GM12874 (cell line): Measurements from ENCODE around the gene RUNX3.

Source experiments
- TF ChIP-seq, protein P1 (sequence below): IDR thresholded peaks from 2 replicates; pipeline ENCODE4 v1.5.1; 2011; ENCODE audit warnings: low read depth, mild to moderate bottlenecking, control low read depth, low read length, moderate library complexity; ENCODE audit not compliant: insufficient read depth

RUNX3 gene

GRCh38 chr1:24865168-24865567 lies 64.9 kb downstream of the RUNX3 start:
- TF ChIP-seq, protein P1, sequence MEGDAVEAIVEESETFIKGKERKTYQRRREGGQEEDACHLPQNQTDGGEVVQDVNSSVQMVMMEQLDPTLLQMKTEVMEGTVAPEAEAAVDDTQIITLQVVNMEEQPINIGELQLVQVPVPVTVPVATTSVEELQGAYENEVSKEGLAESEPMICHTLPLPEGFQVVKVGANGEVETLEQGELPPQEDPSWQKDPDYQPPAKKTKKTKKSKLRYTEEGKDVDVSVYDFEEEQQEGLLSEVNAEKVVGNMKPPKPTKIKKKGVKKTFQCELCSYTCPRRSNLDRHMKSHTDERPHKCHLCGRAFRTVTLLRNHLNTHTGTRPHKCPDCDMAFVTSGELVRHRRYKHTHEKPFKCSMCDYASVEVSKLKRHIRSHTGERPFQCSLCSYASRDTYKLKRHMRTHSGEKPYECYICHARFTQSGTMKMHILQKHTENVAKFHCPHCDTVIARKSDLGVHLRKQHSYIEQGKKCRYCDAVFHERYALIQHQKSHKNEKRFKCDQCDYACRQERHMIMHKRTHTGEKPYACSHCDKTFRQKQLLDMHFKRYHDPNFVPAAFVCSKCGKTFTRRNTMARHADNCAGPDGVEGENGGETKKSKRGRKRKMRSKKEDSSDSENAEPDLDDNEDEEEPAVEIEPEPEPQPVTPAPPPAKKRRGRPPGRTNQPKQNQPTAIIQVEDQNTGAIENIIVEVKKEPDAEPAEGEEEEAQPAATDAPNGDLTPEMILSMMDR: no peak

DNA sequence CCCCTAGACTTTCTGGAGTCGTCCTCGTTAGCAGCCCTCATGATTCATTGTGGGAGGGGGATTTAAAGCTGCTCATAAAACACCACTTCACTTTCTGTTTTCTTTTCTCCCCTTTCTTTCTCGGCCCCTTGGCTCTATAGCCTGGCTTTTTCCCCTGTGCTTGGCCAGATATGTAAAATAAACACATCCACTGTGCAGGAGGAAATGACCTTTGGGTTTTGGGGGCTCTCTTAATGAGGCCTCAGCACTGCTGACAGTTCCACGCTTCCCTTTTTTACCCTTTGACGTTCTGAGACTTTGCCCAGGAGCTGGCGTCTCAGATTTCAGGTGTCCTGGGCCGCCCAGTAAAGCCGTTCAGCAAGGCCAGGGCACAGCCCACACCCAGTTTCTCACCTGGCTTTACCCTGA lies 65.7 kb downstream of the RUNX3 start:
- TF ChIP-seq, protein P1: no peak

GRCh38 chr1:24862775-24863483 lies 67.1 kb downstream of the RUNX3 start:
- TF ChIP-seq, protein P1: no peak

- TF ChIP-seq, protein P1: no peak
Measured at GRCh38 chr1:24861821-24862727, 68.0 kb downstream of the RUNX3 start.

DNA sequence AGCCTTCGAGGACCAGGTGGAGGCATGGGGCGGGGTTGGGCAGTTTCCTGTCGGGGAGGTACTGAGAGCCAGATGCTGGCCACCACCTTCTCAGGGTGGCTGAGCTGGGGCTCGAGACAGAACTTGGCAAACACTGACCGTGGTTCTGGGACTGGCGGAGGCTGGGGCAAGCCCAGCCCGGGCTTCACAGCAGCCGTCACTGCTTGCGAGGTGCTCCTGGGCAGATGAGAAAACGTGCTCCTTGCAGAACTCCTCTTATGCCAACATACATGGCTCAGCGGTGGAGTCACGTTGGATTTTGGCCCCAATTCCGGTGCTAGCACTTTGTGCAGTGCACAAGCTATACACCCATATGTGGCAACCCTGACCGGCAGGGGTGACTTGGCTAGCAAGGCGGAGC lies 69.2 kb downstream of the RUNX3 start:
- TF ChIP-seq, protein P1: no peak

DNA sequence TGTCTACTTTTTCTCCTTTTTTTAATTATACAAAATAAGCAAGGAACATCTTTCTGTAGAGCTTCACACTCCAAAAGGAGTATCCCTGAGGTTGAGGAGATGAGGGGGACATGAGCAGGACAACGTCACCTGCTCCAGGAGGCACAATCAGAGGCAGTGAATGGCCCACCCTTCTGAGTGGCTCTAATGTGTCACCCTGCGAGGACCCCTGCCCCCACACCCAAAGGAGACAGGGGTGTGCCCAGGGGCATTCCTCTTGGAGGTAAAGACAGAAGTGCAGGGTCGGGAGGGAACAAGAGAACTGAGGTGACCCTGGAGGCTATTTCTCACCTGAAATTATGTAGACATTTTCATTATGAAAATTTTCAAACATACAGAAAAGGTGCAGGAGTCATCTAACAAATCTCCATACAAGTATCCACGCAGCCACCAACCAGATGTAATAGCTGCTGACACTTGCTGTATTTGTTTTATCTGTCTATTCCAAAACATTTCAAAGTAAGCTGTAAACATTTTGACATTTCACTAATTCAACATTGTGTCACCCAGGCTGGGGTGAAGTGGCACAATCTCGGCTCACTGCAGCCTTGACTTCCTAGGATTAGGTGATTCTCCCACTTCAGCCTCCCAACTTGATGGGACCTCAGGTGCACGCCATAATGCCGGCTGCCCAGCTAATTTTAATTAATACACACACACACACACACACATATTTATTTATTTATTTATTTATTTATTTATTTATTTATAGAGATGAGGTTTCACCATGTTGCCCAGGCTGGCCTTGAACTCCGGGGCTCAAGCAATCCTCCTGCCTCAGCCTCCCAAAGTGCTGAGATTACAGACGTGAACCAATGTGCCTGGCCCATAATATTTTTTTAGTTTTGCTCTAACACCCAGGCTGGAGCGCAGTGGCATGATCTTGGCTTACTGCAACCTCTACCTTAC lies 70.7 kb downstream of the RUNX3 start:
- TF ChIP-seq, protein P1: no peak
